OCI-LY1 (cell line): ENCODE results near the gene DUSP22.

Source experiments
- H2AFZ ChIP-seq: fragments of 200-600 bp; sonication (generic), shearing (Covaris generic); 2 replicates; pipeline ENCODE4 v1.6.0; 2014; ENCODE audit warnings: antibody characterized with exemption, mild to moderate bottlenecking, low read length
- H3F3A ChIP-seq: fragments of 200-600 bp; sonication (generic), shearing (Covaris generic); 2 replicates; pipeline ENCODE4 v1.6.0; 2014; ENCODE audit warnings: mild to moderate bottlenecking, antibody characterized with exemption, low read length, moderate library complexity; ENCODE audit not compliant: insufficient read depth
- H3K27ac ChIP-seq: fragments of 200-600 bp; sonication (generic); 2 replicates; pipeline ENCODE4 v1.5.1; 2014; ENCODE audit warnings: low read length, mixed run types, mild to moderate bottlenecking, low read depth; ENCODE audit not compliant: poor library complexity, severe bottlenecking
- H3K27me3 ChIP-seq: fragments of 200-600 bp; sonication (generic); 2 replicates; pipeline ENCODE4 v1.6.0; 2014; ENCODE audit warnings: antibody characterized with exemption, mild to moderate bottlenecking, low read length, moderate library complexity; ENCODE audit not compliant: insufficient read depth
- H3K36me3 ChIP-seq: fragments of 200-600 bp; sonication (generic); 2 replicates; pipeline ENCODE4 v1.6.1; 2014; ENCODE audit warnings: mild to moderate bottlenecking, antibody characterized with exemption, low read length, moderate library complexity, mixed read lengths; ENCODE audit not compliant: insufficient read depth
- H3K4me1 ChIP-seq: fragments of 200-600 bp; sonication (generic); 2 replicates; pipeline ENCODE4 v1.5.1; 2014; ENCODE audit warnings: mild to moderate bottlenecking, low read length, moderate library complexity; ENCODE audit not compliant: insufficient read depth, severe bottlenecking
- H3K4me2 ChIP-seq: fragments of 200-600 bp; sonication (generic), shearing (Covaris generic); 2 replicates; pipeline ENCODE4 v1.6.1; 2014; ENCODE audit warnings: low read length
- H3K4me3 ChIP-seq: fragments of 200-600 bp; sonication (generic); 2 replicates; pipeline ENCODE4 v1.5.1; 2014; ENCODE audit warnings: low read length, low read depth, mild to moderate bottlenecking, mixed read lengths; ENCODE audit not compliant: poor library complexity, severe bottlenecking
- H3K79me2 ChIP-seq: fragments of 200-600 bp; shearing (Covaris generic); 2 replicates; pipeline ENCODE4 v1.6.1; 2016; ENCODE audit warnings: mixed run types, low read length, mixed read lengths; ENCODE audit not compliant: insufficient read depth
- H3K9ac ChIP-seq: fragments of 200-600 bp; sonication (generic), shearing (Covaris generic); 2 replicates; pipeline ENCODE4 v1.6.1; 2014; ENCODE audit warnings: mild to moderate bottlenecking, low read length, mixed read lengths
- H3K9me2 ChIP-seq: fragments of 200-600 bp; sonication (generic), shearing (Covaris generic); 2 replicates; pipeline ENCODE4 v1.6.1; 2014; ENCODE audit warnings: low read depth, mild to moderate bottlenecking, low read length, mixed read lengths
- H3K9me3 ChIP-seq: fragments of 200-600 bp; shearing (Covaris generic); 2 replicates; pipeline ENCODE4 v1.6.1; 2014; ENCODE audit warnings: low read length, mixed read lengths
- H4K20me1 ChIP-seq: fragments of 200-600 bp; sonication (generic), shearing (Covaris generic); 2 replicates; pipeline ENCODE4 v1.6.0; 2016; ENCODE audit warnings: mild to moderate bottlenecking, low read length; ENCODE audit not compliant: insufficient read depth
- EZH2 ChIP-seq: fragments of 200-600 bp; sonication (generic), shearing (Covaris generic); IDR thresholded peaks from 2 replicates; pipeline ENCODE4 v1.8.0; 2017; ENCODE audit warnings: borderline replicate concordance, mixed run types, mild to moderate bottlenecking, antibody characterized with exemption, low read length, moderate library complexity, mixed read lengths
- TF ChIP-seq, protein P1 (sequence below): fragments of 200-600 bp; sonication (generic), shearing (Covaris generic); IDR thresholded peaks from 2 replicates; pipeline ENCODE4 v1.5.1; 2017; ENCODE audit warnings: mild to moderate bottlenecking, antibody characterized with exemption, low read length, moderate library complexity, mixed read lengths

Gene DUSP22

DNA sequence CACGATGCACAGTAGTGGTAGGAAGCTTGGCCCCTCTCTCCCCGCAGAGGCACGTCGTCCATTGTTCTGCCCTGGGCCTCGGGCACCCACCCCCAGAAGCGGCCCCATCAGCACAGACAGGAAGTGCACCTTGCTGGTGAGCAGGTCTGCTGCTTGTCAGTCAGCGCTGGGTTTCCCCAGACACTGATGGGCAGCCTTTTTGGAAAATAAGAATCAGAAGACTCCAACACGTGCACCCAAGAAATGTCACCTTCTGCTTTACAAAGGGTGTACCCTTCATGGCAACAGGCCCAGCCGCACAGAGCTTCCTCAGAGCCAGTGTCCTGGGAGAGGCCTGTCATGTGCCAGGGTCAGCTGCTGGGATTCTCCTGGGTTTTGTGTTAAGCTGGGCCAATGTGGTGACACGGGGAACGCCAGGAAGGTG is 64.6 kb downstream of the DUSP22 start:
- H3K9me2 ChIP-seq, result no peaks in the 10 kb centered on the region
- no peak overlapping the region for H2AFZ ChIP-seq
- H3K27me3 ChIP-seq, result no peaks in the 10 kb centered on the region
- H3F3A ChIP-seq, result peaks cover 4% of the 10 kb centered on the region; the same call in 1 of the 2 replicates
- H3K9me3 ChIP-seq, result no peaks in the 10 kb centered on the region
- no peak overlapping the region for H3K4me3 ChIP-seq
- H3K36me3 ChIP-seq, result no peaks in the 10 kb centered on the region
- no peaks in the 10 kb centered on the region for H3K79me2 ChIP-seq
- peak overlapping the region; percentile 97 for H3K27ac ChIP-seq
- TF ChIP-seq EZH2, result no peak
- TF ChIP-seq, protein P1, sequence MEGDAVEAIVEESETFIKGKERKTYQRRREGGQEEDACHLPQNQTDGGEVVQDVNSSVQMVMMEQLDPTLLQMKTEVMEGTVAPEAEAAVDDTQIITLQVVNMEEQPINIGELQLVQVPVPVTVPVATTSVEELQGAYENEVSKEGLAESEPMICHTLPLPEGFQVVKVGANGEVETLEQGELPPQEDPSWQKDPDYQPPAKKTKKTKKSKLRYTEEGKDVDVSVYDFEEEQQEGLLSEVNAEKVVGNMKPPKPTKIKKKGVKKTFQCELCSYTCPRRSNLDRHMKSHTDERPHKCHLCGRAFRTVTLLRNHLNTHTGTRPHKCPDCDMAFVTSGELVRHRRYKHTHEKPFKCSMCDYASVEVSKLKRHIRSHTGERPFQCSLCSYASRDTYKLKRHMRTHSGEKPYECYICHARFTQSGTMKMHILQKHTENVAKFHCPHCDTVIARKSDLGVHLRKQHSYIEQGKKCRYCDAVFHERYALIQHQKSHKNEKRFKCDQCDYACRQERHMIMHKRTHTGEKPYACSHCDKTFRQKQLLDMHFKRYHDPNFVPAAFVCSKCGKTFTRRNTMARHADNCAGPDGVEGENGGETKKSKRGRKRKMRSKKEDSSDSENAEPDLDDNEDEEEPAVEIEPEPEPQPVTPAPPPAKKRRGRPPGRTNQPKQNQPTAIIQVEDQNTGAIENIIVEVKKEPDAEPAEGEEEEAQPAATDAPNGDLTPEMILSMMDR, result no peak
- H3K4me1 ChIP-seq, result peaks cover 100% of the 10 kb centered on the region
- H3K9ac ChIP-seq, result peak overlapping the region; percentile 59
- no peaks in the 10 kb centered on the region for H4K20me1 ChIP-seq
- peak overlapping the region; percentile 30 for H3K4me2 ChIP-seq

GRCh38 chr6:357261-357790 is 65.0 kb downstream of the DUSP22 start:
- peaks cover 99% of the 10 kb centered on the region for H3K4me1 ChIP-seq
- peak overlapping the region; percentile 30 for H3K4me2 ChIP-seq
- H3K27me3 ChIP-seq, result no peaks in the 10 kb centered on the region
- peaks cover 4% of the 10 kb centered on the region; the same call in 1 of the 2 replicates for H3F3A ChIP-seq
- no peak overlapping the region for H3K4me3 ChIP-seq
- H2AFZ ChIP-seq, result no peak overlapping the region
- no peaks in the 10 kb centered on the region for H3K36me3 ChIP-seq
- TF ChIP-seq EZH2, result no peak
- TF ChIP-seq, protein P1, result no peak
- peak overlapping the region; percentile 97 for H3K27ac ChIP-seq
- no peaks in the 10 kb centered on the region for H3K79me2 ChIP-seq
- H3K9ac ChIP-seq, result peak overlapping the region; percentile 59
- H4K20me1 ChIP-seq, result no peaks in the 10 kb centered on the region
- H3K9me2 ChIP-seq, result no peaks in the 10 kb centered on the region
- no peaks in the 10 kb centered on the region for H3K9me3 ChIP-seq

GRCh38 chr6:357791-358341 is 65.6 kb downstream of the DUSP22 start:
- H3K4me3 ChIP-seq, result no peak overlapping the region
- peak overlapping the region; percentile 97 for H3K27ac ChIP-seq
- no peaks in the 10 kb centered on the region for H3K27me3 ChIP-seq
- no peak overlapping the region for H2AFZ ChIP-seq
- peaks cover 4% of the 10 kb centered on the region; the same call in 1 of the 2 replicates for H3F3A ChIP-seq
- no peaks in the 10 kb centered on the region for H3K9me3 ChIP-seq
- no peak for TF ChIP-seq EZH2
- TF ChIP-seq, protein P1, result no peak
- no peaks in the 10 kb centered on the region for H3K9me2 ChIP-seq
- H4K20me1 ChIP-seq, result no peaks in the 10 kb centered on the region
- H3K79me2 ChIP-seq, result no peaks in the 10 kb centered on the region
- peak overlapping the region; percentile 59 for H3K9ac ChIP-seq
- no peaks in the 10 kb centered on the region for H3K36me3 ChIP-seq
- peaks cover 94% of the 10 kb centered on the region for H3K4me1 ChIP-seq
- peak overlapping the region; percentile 30; the same call in 1 of the 2 replicates for H3K4me2 ChIP-seq
